Stomach (tissue), 4 donors: ENCODE results near the gene LGI2.

Experiments used
- EP300 ChIP-seq: sonication (generic); formaldehyde crosslinking; IDR thresholded peaks from one replicate; pipeline ENCODE4 v1.6.1; 2017; ENCODE audit warnings: antibody characterized with exemption
- POLR2A ChIP-seq, 4 donors: fragments of 450-650 bp; IDR thresholded peaks; one replicate each; pipeline ENCODE4 v1.6.1; 2016; ENCODE audit warnings: antibody characterized with exemption in 4 of 4, control low read depth in 2 of 4, mild to moderate bottlenecking in 1 of 4, moderate library complexity in 1 of 4
- POLR2AphosphoS5 ChIP-seq, 3 donors: sonication (generic); formaldehyde crosslinking; IDR thresholded peaks; one replicate each; pipeline ENCODE4 v1.6.1; 2016; ENCODE audit warnings: antibody characterized with exemption in 3 of 3
- TF ChIP-seq, protein P1 (sequence below), 7 experiments: fragments of 450-650 bp in 4 of 7; fragments of 200-600 bp in 3 of 7; sonication (generic) in 3 of 7; IDR thresholded peaks; one replicate each; pipeline ENCODE4 v1.5.1; 2016 to 2019; ENCODE audit warnings: antibody characterized with exemption in 7 of 7, control low read depth in 2 of 7, mild to moderate bottlenecking in 1 of 7

DNA sequence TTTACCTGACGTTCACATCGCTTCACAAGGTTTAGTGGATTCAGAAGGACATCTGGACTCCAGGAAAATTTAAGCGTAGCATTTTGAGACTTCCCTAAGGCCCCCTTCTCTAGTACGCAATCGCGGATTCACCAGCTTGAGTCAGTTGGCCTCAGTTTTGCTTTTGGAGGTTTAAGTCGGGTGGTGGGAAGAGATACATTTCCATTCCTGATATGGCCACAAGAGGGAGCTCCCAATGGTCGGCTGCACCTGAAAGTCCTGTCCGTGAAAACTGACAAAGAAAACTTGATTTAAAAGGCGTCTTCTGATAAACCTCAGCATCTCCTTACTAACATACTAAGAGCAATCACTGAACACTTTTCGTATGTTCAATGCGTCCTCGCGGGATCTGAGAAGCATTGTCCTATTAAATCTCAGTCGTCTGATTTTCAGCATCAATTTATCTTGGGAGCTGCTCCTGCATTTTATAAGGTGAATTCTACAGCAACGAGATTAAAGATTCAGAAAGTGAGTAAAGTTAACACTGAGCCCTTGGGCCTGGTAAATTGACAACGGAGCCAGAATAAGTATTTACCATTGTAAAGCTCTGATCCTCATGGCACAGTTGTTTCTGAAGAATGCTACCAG is 50.6 kb downstream of the LGI2 start:
- TF ChIP-seq, protein P1, sequence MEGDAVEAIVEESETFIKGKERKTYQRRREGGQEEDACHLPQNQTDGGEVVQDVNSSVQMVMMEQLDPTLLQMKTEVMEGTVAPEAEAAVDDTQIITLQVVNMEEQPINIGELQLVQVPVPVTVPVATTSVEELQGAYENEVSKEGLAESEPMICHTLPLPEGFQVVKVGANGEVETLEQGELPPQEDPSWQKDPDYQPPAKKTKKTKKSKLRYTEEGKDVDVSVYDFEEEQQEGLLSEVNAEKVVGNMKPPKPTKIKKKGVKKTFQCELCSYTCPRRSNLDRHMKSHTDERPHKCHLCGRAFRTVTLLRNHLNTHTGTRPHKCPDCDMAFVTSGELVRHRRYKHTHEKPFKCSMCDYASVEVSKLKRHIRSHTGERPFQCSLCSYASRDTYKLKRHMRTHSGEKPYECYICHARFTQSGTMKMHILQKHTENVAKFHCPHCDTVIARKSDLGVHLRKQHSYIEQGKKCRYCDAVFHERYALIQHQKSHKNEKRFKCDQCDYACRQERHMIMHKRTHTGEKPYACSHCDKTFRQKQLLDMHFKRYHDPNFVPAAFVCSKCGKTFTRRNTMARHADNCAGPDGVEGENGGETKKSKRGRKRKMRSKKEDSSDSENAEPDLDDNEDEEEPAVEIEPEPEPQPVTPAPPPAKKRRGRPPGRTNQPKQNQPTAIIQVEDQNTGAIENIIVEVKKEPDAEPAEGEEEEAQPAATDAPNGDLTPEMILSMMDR (IDR thresholded peaks at IDR 0.05), result peak in 5 of 7 experiments; percentile 77 to 88 (median 83)
- no peak for TF ChIP-seq POLR2AphosphoS5 (IDR thresholded peaks at IDR 0.05)
- no peak for TF ChIP-seq POLR2A (IDR thresholded peaks at IDR 0.05)
- no peak for TF ChIP-seq EP300
